OCI-M2 (cell line): Measurements from ENCODE around the gene DCX.

Source experiments
- DNase-seq: peaks from one replicate; lab custom pipeline; 2025; ENCODE audit not compliant: unreplicated experiment; lab: John Stamatoyannopoulos, UW

The DCX gene

GRCh38 chrX:111319451-111319850 lies 92.5 kb downstream of the DCX start:
- DNase-seq: no peak

- no peak for DNase-seq
Observed at GRCh38 chrX:111318901-111319300, 93.1 kb downstream of the DCX start.

GRCh38 chrX:111309083-111309482 lies 102.9 kb downstream of the DCX start:
- DNase-seq: no peak

- no peak for DNase-seq
Observed at GRCh38 chrX:111308039-111308438, 104.0 kb downstream of the DCX start.

GRCh38 chrX:111302284-111302683 lies 109.7 kb downstream of the DCX start:
- DNase-seq: no peak

GRCh38 chrX:111288841-111289240 lies 123.2 kb downstream of the DCX start:
- no peak for DNase-seq

- DNase-seq: no peak
Observed at GRCh38 chrX:111284631-111285293, 127.2 kb downstream of the DCX start.

GRCh38 chrX:111283446-111283845 lies 128.5 kb downstream of the DCX start:
- no peak for DNase-seq

GRCh38 chrX:111282991-111283390 lies 129.0 kb downstream of the DCX start:
- DNase-seq: no peak

GRCh38 chrX:111282139-111282538 lies 129.9 kb downstream of the DCX start:
- no peak for DNase-seq

- no peak for DNase-seq
Observed at GRCh38 chrX:111270339-111270738, 141.7 kb downstream of the DCX start, which contains the start of gene CAPN6. TSS of gene CAPN6 (minus strand) at chrX:111270483. CDS start at chrX:111263936, 6,547 bp downstream.

- no peak for DNase-seq
Observed at GRCh38 chrX:111268506-111268905, 143.5 kb downstream of the DCX start.

GRCh38 chrX:111265486-111265885 lies 146.5 kb downstream of the DCX start:
- no peak for DNase-seq

GRCh38 chrX:111264385-111264784 lies 147.6 kb downstream of the DCX start:
- DNase-seq: no peak

- DNase-seq: no peak
Observed at GRCh38 chrX:111262086-111262485, 149.9 kb downstream of the DCX start.

- DNase-seq: no peak
Observed at GRCh38 chrX:111260451-111260850, 151.5 kb downstream of the DCX start.

- DNase-seq: no peak
Observed at GRCh38 chrX:111259559-111259958, 152.4 kb downstream of the DCX start.

- DNase-seq: no peak
Observed at GRCh38 chrX:111257733-111258132, 154.3 kb downstream of the DCX start.

- DNase-seq: no peak
Observed at GRCh38 chrX:111254896-111255693, 156.9 kb downstream of the DCX start.

- DNase-seq: no peak
Observed at GRCh38 chrX:111244235-111244750, 167.7 kb downstream of the DCX start.
